Pons (tissue), 1 donor: ENCODE measurements around the gene ERMN.
"Not testable (repeated sequence)": the region's sequence is repeated elsewhere in the genome, so short reads cannot be mapped to it uniquely, and the experiment has no call there.

ENCODE experiments used
- DNase-seq: peaks from one replicate; pipeline ENCODE4 v3.0.0-alpha.2; 2016; ENCODE audit warnings: low spot score

Gene ERMN

GRCh38 chr2:157292853-157293252 lies 32.8 kb downstream of the ERMN start:
- DNase-seq, result no peak

DNA sequence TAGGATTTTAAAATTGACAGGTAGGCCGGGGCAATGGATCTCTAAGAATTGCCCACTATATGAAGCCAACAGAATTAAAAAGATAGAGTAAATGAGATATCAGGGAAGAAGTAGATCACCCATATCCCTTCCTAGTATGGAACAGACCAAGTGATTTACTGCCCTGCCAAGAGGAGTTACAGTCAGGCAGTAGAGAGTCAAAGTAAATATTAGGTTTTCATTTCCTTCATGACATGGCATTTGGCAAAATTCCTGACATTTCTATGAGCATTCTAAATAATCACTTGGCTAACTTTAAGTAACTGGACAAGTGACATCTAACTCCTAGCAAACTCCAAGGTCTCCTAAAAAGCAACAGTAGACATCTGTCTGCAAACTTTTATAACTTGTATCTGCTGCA lies 34.6 kb downstream of the ERMN start:
- DNase-seq, result no peak

GRCh38 chr2:157290525-157290924 lies 35.1 kb downstream of the ERMN start:
- no peak for DNase-seq

DNA sequence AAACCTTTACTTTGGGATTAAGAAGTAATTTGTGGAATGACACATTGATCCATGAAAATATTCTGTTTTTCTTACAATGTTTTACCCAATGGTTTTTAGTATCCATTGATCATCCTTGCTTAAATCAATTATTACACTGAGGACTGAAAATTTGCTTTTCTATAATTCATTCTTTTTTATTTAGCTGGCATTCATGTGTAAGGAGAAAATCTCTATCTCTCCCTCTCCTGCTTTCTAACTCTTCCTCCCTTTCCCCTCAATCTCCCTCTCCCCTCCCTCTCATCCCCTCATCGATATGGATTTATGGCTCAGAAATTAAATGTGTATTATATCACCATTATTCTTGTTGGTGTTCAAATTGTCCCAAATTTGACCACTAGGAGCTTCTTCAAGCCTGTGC lies 38.5 kb downstream of the ERMN start:
- no peak for DNase-seq

- DNase-seq, result no peak
These were observed 42.2 kb downstream of the ERMN start for GRCh38 chr2:157283468-157283867.

- no peak for DNase-seq
These were observed 44.3 kb downstream of the ERMN start for GRCh38 chr2:157281316-157281715.

DNA sequence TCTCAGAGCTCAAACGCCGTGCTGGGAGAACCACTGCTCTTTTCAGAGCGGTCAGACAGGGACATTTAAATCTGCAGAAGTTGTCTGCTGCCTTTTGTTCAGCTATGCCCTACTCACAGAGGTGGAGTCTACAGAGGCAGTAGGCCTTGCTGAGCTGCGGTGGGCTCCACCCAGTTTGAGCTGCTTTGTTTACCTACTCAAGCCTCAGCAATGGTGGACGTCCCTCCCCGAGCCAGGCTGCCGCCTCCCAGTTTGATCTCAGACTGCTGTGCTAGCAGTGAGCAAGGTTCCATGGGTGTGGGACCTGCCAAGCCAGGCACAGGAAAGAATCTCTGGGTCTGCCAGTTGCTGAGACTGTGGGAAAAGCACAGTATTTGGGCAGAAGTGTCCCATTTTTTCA lies 46.3 kb downstream of the ERMN start:
- not testable (repeated sequence) for DNase-seq

DNA sequence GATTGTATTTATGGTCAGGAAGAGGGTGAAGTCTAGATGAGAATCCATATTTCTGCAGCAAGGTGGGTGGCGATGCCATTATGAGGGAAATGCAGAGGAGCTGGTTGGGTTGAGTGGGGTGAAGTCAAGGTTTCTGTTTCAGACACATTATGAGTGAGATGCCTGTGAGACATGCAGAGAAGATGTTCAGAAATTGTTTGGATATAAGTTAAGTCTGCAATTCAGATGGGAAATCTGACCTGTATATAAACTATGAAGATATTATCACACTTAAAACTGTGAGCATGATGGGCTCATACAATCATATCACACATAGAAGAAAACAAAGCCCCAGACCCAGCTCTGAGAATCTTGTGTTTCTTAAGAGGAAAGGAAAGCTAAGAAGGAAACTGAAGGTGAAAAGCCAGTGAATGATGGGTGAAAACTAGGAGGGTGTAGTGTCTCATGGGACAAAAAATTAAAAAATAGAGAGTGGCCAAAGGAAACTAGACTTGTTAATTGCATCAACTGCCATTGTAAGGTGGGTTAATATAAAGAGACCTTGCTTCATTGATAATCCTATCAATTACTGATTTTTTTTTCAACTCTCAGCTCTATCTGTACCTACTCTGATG lies 53.9 kb downstream of the ERMN start:
- no peak for DNase-seq

DNA sequence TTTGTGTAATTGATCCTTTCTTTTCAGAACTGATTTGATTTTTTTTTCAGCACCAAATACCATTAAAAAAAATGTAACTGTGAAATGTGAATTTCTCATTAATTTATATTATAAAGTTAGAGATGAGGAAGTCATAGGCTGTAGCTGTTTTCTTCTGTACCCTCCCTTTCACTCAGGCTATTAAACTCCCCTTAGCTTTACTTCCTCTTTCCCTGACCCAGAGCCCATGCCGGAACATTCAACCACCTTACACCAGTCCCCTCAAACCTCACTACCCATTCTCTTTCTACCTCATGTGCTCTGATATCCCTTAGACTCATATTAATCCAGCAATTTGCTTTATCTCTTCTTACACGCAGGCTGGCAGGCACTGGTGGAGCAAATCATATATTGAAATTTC lies 55.7 kb downstream of the ERMN start:
- no peak for DNase-seq

GRCh38 chr2:157269060-157269459 lies 56.6 kb downstream of the ERMN start:
- DNase-seq, result no peak
